BLaER1 treated with 17β-estradiol and CSF1 and Interleukin-3, amounts not matched to agents 10 nM and 100 nM (cell line): ENCODE results near the gene PITPNC1.
"Not testable (repeated sequence)": the region's sequence is repeated elsewhere in the genome, so short reads cannot be mapped to it uniquely, and the experiment has no call there.

ENCODE experiments used
- H3K27ac ChIP-seq, 11 experiments: shearing (Covaris generic); formaldehyde crosslinking; 2 replicates each; pipeline ENCODE4 v1.8.1; 2022
- H3K27me3 ChIP-seq, 11 experiments: shearing (Covaris generic); formaldehyde crosslinking; 2 replicates each; pipeline ENCODE4 v1.8.1; 2022
- H3K36me3 ChIP-seq, 11 experiments: shearing (Covaris generic); formaldehyde crosslinking; 2 replicates each; pipeline ENCODE4 v1.8.1; 2022
- H3K4me1 ChIP-seq, 10 experiments: shearing (Covaris generic); formaldehyde crosslinking; 2 replicates each; pipeline ENCODE4 v1.8.1; 2022
- H3K4me2 ChIP-seq, 11 experiments: shearing (Covaris generic); formaldehyde crosslinking; 2 replicates each; pipeline ENCODE4 v1.8.1; 2022
- H3K4me3 ChIP-seq, 10 experiments: shearing (Covaris generic); formaldehyde crosslinking; 2 replicates each; pipeline ENCODE4 v1.8.1; 2022
- H3K9ac ChIP-seq, 11 experiments: shearing (Covaris generic); formaldehyde crosslinking; 2 replicates each; pipeline ENCODE4 v1.8.1; 2022
- H3K9me3 ChIP-seq, 11 experiments: shearing (Covaris generic); formaldehyde crosslinking; replicated peaks in 1 of 11; 2 replicates each; pipeline ENCODE4 v1.8.1; 2022
- H4K20me1 ChIP-seq, 11 experiments: shearing (Covaris generic); formaldehyde crosslinking; 2 replicates each; pipeline ENCODE4 v1.8.1; 2022
- Cebpa-rat ChIP-seq, 11 experiments: shearing (Covaris generic); IDR thresholded peaks; 2 replicates each; pipeline ENCODE4 v1.8.1; 2022

Gene PITPNC1

GRCh38 chr17:67570797-67571196 lies 193.7 kb downstream of the PITPNC1 start:
- Histone ChIP-seq H3K4me3 (no peak overlapping the region), H3K27me3 (no peaks in the 10 kb centered on the region), H3K9me3 (no peaks in the 10 kb centered on the region), H3K4me2 (peak overlapping the region in 5 of 11 experiments; percentile 8 to 75 (median 72); a peak in 6 of 22 replicates), H3K4me1 (peaks cover 18 to 42% (median 31%) of the 10 kb centered on the region in 10 experiments), H4K20me1 (0 out of 22 replicates have a peak, but pooled peaks cover 0 to 5% (median 0%) of the 10 kb centered on the region in 11 experiments), H3K9ac (no peak overlapping the region), H3K27ac (no peak overlapping the region), H3K36me3 (peaks cover 0 to 61% (median 13%) of the 10 kb centered on the region in 11 experiments; a peak in 11 of 22 replicates)
- TF ChIP-seq Cebpa-rat (IDR thresholded peaks at IDR 0.05) = no peak

- 0 out of 22 replicates have a peak, but pooled peaks cover 0 to 5% (median 0%) of the 10 kb centered on the region in 11 experiments for H4K20me1 ChIP-seq
- no peak for TF ChIP-seq Cebpa-rat (IDR thresholded peaks at IDR 0.05)
- H3K4me2 ChIP-seq = peak overlapping the region in 6 of 11 experiments; percentile 4 to 75 (median 20); a peak in 7 of 22 replicates
Observed at GRCh38 chr17:67571478-67571877, 194.4 kb downstream of the PITPNC1 start.

GRCh38 chr17:67573987-67574657 lies 197.0 kb downstream of the PITPNC1 start:
- Histone ChIP-seq H3K4me1 (peaks cover 6 to 29% (median 24%) of the 10 kb centered on the region in 10 experiments; a peak in 19 of 20 replicates), H3K27ac (no peak overlapping the region), H3K4me2 (no peak overlapping the region), H3K36me3 (peaks cover 5 to 50% (median 22%) of the 10 kb centered on the region in 11 experiments; a peak in 17 of 22 replicates), H3K9ac (no peak overlapping the region), H4K20me1 (0 out of 22 replicates have a peak, but pooled peaks cover 0 to 5% (median 0%) of the 10 kb centered on the region in 11 experiments), H3K27me3 (no peaks in the 10 kb centered on the region), H3K4me3 (no peak overlapping the region), H3K9me3 (no peaks in the 10 kb centered on the region)
- no peak for TF ChIP-seq Cebpa-rat (IDR thresholded peaks at IDR 0.05)

More at GRCh38 chr17:67571478-67571877, 194.4 kb downstream of the PITPNC1 start:
- H3K4me1 ChIP-seq = peaks cover 18 to 42% (median 31%) of the 10 kb centered on the region in 10 experiments
- H3K27me3 ChIP-seq = no peaks in the 10 kb centered on the region
- no peak overlapping the region for H3K9ac ChIP-seq
- H3K9me3 ChIP-seq = no peaks in the 10 kb centered on the region
- peaks cover 0 to 55% (median 13%) of the 10 kb centered on the region in 11 experiments; a peak in 12 of 22 replicates for H3K36me3 ChIP-seq
- H3K4me3 ChIP-seq = no peak overlapping the region
- no peak overlapping the region for H3K27ac ChIP-seq

- Histone ChIP-seq H3K36me3 (peaks cover 8 to 50% (median 28%) of the 10 kb centered on the region in 11 experiments; a peak in 17 of 22 replicates), H3K4me1 (peaks cover 6 to 23% (median 18%) of the 10 kb centered on the region in 10 experiments; a peak in 15 of 20 replicates), H3K27me3 (no peaks in the 10 kb centered on the region), H3K4me3 (no peak overlapping the region), H3K27ac (no peak overlapping the region), H4K20me1 (0 out of 22 replicates have a peak, but pooled peaks cover 0 to 5% (median 0%) of the 10 kb centered on the region in 11 experiments), H3K4me2 (no peak overlapping the region), H3K9ac (no peak overlapping the region), H3K9me3 (no peaks in the 10 kb centered on the region)
- no peak for TF ChIP-seq Cebpa-rat (IDR thresholded peaks at IDR 0.05)
Observed at GRCh38 chr17:67574658-67575293, 197.7 kb downstream of the PITPNC1 start.

GRCh38 chr17:67575325-67575724 lies 198.2 kb downstream of the PITPNC1 start:
- no peak overlapping the region for H3K9ac ChIP-seq
- no peak overlapping the region for H3K4me3 ChIP-seq
- no peak overlapping the region for H3K4me2 ChIP-seq
- H3K36me3 ChIP-seq = peaks cover 8 to 50% (median 32%) of the 10 kb centered on the region in 11 experiments; a peak in 17 of 22 replicates
- H3K27ac ChIP-seq = no peak overlapping the region
- no peaks in the 10 kb centered on the region for H3K9me3 ChIP-seq
- H3K4me1 ChIP-seq = peaks cover 6 to 17% (median 13%) of the 10 kb centered on the region in 10 experiments; a peak in 14 of 20 replicates
- no peaks in the 10 kb centered on the region for H3K27me3 ChIP-seq
- 0 out of 22 replicates have a peak, but pooled peaks cover 0 to 1% (median 0%) of the 10 kb centered on the region in 11 experiments for H4K20me1 ChIP-seq
- TF ChIP-seq Cebpa-rat (IDR thresholded peaks at IDR 0.05) = no peak

- H3K9ac ChIP-seq = no peak overlapping the region
- no peaks in the 10 kb centered on the region for H4K20me1 ChIP-seq
- no peaks in the 10 kb centered on the region for H3K27me3 ChIP-seq
- TF ChIP-seq Cebpa-rat (IDR thresholded peaks at IDR 0.05) = no peak
- H3K4me1 ChIP-seq = peaks cover 2 to 6% (median 4%) of the 10 kb centered on the region in 10 experiments; a peak in 8 of 20 replicates
- H3K4me2 ChIP-seq = no peak overlapping the region
- H3K27ac ChIP-seq = no peak overlapping the region
- peaks cover 15 to 56% (median 35%) of the 10 kb centered on the region in 11 experiments; a peak in 21 of 22 replicates for H3K36me3 ChIP-seq
- no peaks in the 10 kb centered on the region for H3K9me3 ChIP-seq
- H3K4me3 ChIP-seq = no peak overlapping the region
Observed at GRCh38 chr17:67576471-67577115, 199.5 kb downstream of the PITPNC1 start.

GRCh38 chr17:67577429-67578141 lies 200.5 kb downstream of the PITPNC1 start:
- peaks cover 16 to 66% (median 37%) of the 10 kb centered on the region in 11 experiments; a peak in 21 of 22 replicates for H3K36me3 ChIP-seq
- H3K27ac ChIP-seq = no peak overlapping the region
- no peaks in the 10 kb centered on the region for H3K27me3 ChIP-seq
- H4K20me1 ChIP-seq = no peaks in the 10 kb centered on the region
- TF ChIP-seq Cebpa-rat (IDR thresholded peaks at IDR 0.05) = no peak
- H3K4me1 ChIP-seq = 0 out of 20 replicates have a peak, but pooled peaks cover 0 to 6% (median 0%) of the 10 kb centered on the region in 10 experiments
- H3K4me2 ChIP-seq = no peak overlapping the region
- H3K9me3 ChIP-seq = no peaks in the 10 kb centered on the region
- H3K9ac ChIP-seq = no peak overlapping the region
- no peak overlapping the region for H3K4me3 ChIP-seq

- Histone ChIP-seq H3K4me1 (0 out of 20 replicates have a peak, but pooled peaks cover 0 to 6% (median 0%) of the 10 kb centered on the region in 10 experiments), H3K9me3 (no peaks in the 10 kb centered on the region), H3K4me2 (no peak overlapping the region), H3K9ac (no peak overlapping the region), H3K36me3 (peaks cover 19 to 71% (median 41%) of the 10 kb centered on the region in 11 experiments; a peak in 21 of 22 replicates), H3K4me3 (no peak overlapping the region), H4K20me1 (no peaks in the 10 kb centered on the region), H3K27ac (no peak overlapping the region), H3K27me3 (no peaks in the 10 kb centered on the region)
- no peak for TF ChIP-seq Cebpa-rat (IDR thresholded peaks at IDR 0.05)
Observed at GRCh38 chr17:67578142-67578457, 201.0 kb downstream of the PITPNC1 start.

GRCh38 chr17:67578679-67579405 lies 201.8 kb downstream of the PITPNC1 start:
- not testable (repeated sequence) for H4K20me1 ChIP-seq, H3K9ac ChIP-seq, H3K9me3 ChIP-seq, H3K27ac ChIP-seq, H3K4me2 ChIP-seq, H3K27me3 ChIP-seq, H3K4me3 ChIP-seq, H3K4me1 ChIP-seq
- peaks cover 19 to 67% (median 42%) of the 10 kb centered on the region in 11 experiments; a peak in 21 of 22 replicates for H3K36me3 ChIP-seq
